AG04450 (cell line): ENCODE data around the gene TAF9B. TPM values are rescaled to one million over a fixed set of nuclear protein-coding genes. Genes with fewer than 3 reads are reported as not detected.
A peak's percentile ranks its signal among the peaks of the same experiment; 100 is the strongest.

ENCODE experiments used
- CTCF ChIA-PET: fragments of 300-600, 350-600 bp; formaldehyde crosslinking; extraction: SDS; loops from one replicate; lab custom pipeline; 2022; ENCODE audit warnings: antibody characterized with exemption, inconsistent platforms; lab: Charles Lee
- POLR2A ChIA-PET: fragments of 350-600 bp; formaldehyde crosslinking; extraction: SDS; loops from one replicate; lab custom pipeline; 2021; ENCODE audit warnings: antibody characterized with exemption, inconsistent platforms; lab: Yijun Ruan, JAX
- DNase-seq: peaks from one replicate; pipeline ENCODE4 v3.0.0-alpha.2; 2011; ENCODE audit warnings: low read depth, low spot score
- H3K27ac ChIP-seq: one replicate; pipeline ENCODE4 v1.5.1; 2012; ENCODE audit warnings: low read depth, low read length, control low read depth
- H3K27me3 ChIP-seq: one replicate; pipeline ENCODE4 v1.6.0; 2012; ENCODE audit warnings: low read length; ENCODE audit not compliant: control insufficient read depth, insufficient read depth
- H3K4me3 ChIP-seq: 2 replicates; pipeline ENCODE4 v1.5.1; 2011; ENCODE audit warnings: mild to moderate bottlenecking, low read depth, low read length, control low read depth
- H3K9me3 ChIP-seq: 2 replicates; pipeline ENCODE4 v1.5.1; 2012; ENCODE audit warnings: low read length; ENCODE audit not compliant: control insufficient read depth, insufficient read depth
- CTCF ChIP-seq: IDR thresholded peaks from 2 replicates; pipeline ENCODE4 v1.5.1; 2011; ENCODE audit warnings: low read depth, low read length, control low read depth, inconsistent platforms
- polyA plus RNA-seq: library from polyadenylated mRNA; depleted of rRNA; stranded (reverse); fragments of >200 nt; gene quantifications from 2 replicates; pipeline ENCODE4 v1.2.3, GENCODE V29; 2011

TAF9B gene
- polyA plus RNA-seq, 1 experiment = 42.5 TPM

- no peaks in the 10 kb centered on the region for H3K27me3 ChIP-seq
- CTCF ChIA-PET = no interaction called here
- H3K9me3 ChIP-seq = no peaks in the 10 kb centered on the region
- POLR2A ChIA-PET = no interaction called here
- H3K27ac ChIP-seq = no peak overlapping the region
- TF ChIP-seq CTCF = peak; percentile 17
- DNase-seq = no peak
- H3K4me3 ChIP-seq = no peak overlapping the region
These were observed 19.8 kb downstream of the TAF9B start for GRCh38 chrX:78119521-78120227.

GRCh38 chrX:78118628-78119027, 20.8 kb downstream of the TAF9B start:
- no peak for DNase-seq
- ChIA-PET POLR2A (no interaction called here), CTCF (no interaction called here)

GRCh38 chrX:78116766-78117165, 22.7 kb downstream of the TAF9B start:
- Histone ChIP-seq H3K27ac (no peak overlapping the region), H3K27me3 (no peaks in the 10 kb centered on the region), H3K4me3 (no peak overlapping the region), H3K9me3 (no peaks in the 10 kb centered on the region)
- DNase-seq = no peak
- TF ChIP-seq CTCF = no peak
- POLR2A ChIA-PET = no interaction called here
- CTCF ChIA-PET = no interaction called here

More at GRCh38 chrX:78118628-78119027, 20.8 kb downstream of the TAF9B start:
- no peak overlapping the region for H3K27ac ChIP-seq
- no peak for TF ChIP-seq CTCF
- no peak overlapping the region for H3K4me3 ChIP-seq
- no peaks in the 10 kb centered on the region for H3K9me3 ChIP-seq
- H3K27me3 ChIP-seq = no peaks in the 10 kb centered on the region

GRCh38 chrX:78116365-78116764, 23.1 kb downstream of the TAF9B start:
- H3K9me3 ChIP-seq = no peaks in the 10 kb centered on the region
- no peaks in the 10 kb centered on the region for H3K27me3 ChIP-seq
- no peak overlapping the region for H3K4me3 ChIP-seq
- no peak for DNase-seq
- POLR2A ChIA-PET = no interaction called here
- no peak for TF ChIP-seq CTCF
- CTCF ChIA-PET = no interaction called here
- H3K27ac ChIP-seq = no peak overlapping the region

- TF ChIP-seq CTCF = no peak
- no peak for DNase-seq
These were observed 28.1 kb downstream of the TAF9B start for GRCh38 chrX:78111140-78111931.

More at GRCh38 chrX:78111140-78111931, 28.1 kb downstream of the TAF9B start:
- Histone ChIP-seq H3K4me3 (no peak overlapping the region), H3K9me3 (no peaks in the 10 kb centered on the region), H3K27me3 (no peaks in the 10 kb centered on the region), H3K27ac (no peak overlapping the region)
- POLR2A ChIA-PET = no interaction called here
- CTCF ChIA-PET = no interaction called here
